Calu3 (cell line): ENCODE data around the gene ZEB2. TPM values are rescaled to one million over a fixed set of nuclear protein-coding genes. Genes with fewer than 3 reads are reported as not detected.

Experiments
- BruUV-seq: library from RNA; stranded (reverse); fragments of 400-500 nt; replicated peaks from 2 replicates; lab custom pipeline; 2021; lab: Mats Ljungman, UMichigan
- CTCF ChIA-PET: fragments of 300-600 bp; sonication (Branson Sonifier 250); formaldehyde crosslinking; loops from one replicate; lab custom pipeline; 2022; ENCODE audit warnings: antibody characterized with exemption; lab: Charles Lee
- DNase-seq: peaks from one replicate; pipeline ENCODE4 v3.0.0; 2022
- H3K27ac Mint-ChIP-seq: one replicate; pipeline ENCODE4 v1.8.0; 2022; ENCODE audit warnings: mixed read lengths; ENCODE audit not compliant: unreplicated experiment
- H3K27me3 Mint-ChIP-seq: one replicate; pipeline ENCODE4 v1.8.0; 2022; ENCODE audit warnings: mixed read lengths; ENCODE audit not compliant: unreplicated experiment
- H3K36me3 Mint-ChIP-seq: one replicate; pipeline ENCODE4 v1.8.0; 2022; ENCODE audit warnings: mild to moderate bottlenecking, moderate library complexity, mixed read lengths; ENCODE audit not compliant: insufficient read depth, unreplicated experiment
- H3K4me1 Mint-ChIP-seq: one replicate; pipeline ENCODE4 v1.8.0; 2022; ENCODE audit warnings: mild to moderate bottlenecking, low read depth, mixed read lengths; ENCODE audit not compliant: unreplicated experiment
- H3K4me3 Mint-ChIP-seq: one replicate; pipeline ENCODE4 v1.8.0; 2022; ENCODE audit warnings: mild to moderate bottlenecking, low read depth, moderate library complexity, mixed read lengths; ENCODE audit not compliant: unreplicated experiment
- H3K9me3 Mint-ChIP-seq: one replicate; pipeline ENCODE4 v1.8.0; 2022; ENCODE audit warnings: low read depth, mixed read lengths; ENCODE audit not compliant: unreplicated experiment
- intact Hi-C: fragments of 100-400 bp; cut with micrococcal nuclease; formaldehyde crosslinking; loops from one replicate; pipeline ENCODE4 v1.10.0; 2022; ENCODE audit not compliant: unreplicated experiment
- total RNA-seq: library from RNA; stranded (reverse); gene quantifications from 2 replicates; pipeline ENCODE4 v1.2.3, GENCODE V29; 2022
- TF ChIP-seq, protein P1 (sequence below): fragments of 200-600 bp; IDR thresholded peaks from one replicate; pipeline ENCODE4 v1.8.0; 2022; ENCODE audit warnings: antibody characterized with exemption; ENCODE audit not compliant: unreplicated experiment

ZEB2 gene
- total RNA-seq, 1 experiment from 2014 or later, result 0.97 TPM

DNA sequence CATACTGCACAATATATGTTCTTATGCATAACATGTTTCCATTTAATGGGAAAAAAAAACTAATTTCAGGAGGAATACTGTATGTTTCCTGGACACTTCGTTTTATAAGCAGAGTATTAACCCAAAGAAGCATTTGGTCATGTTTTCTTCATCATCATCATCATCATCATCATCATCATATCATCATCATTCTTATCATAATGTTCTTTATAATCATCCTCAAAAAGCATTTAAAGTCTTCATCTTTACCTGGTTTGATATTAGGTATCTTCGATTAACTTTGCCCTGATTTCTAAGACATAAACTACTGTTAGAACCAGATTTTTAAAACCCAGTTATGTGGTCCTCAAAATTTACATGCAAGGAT is 47.9 kb downstream of the ZEB2 start:
- TF ChIP-seq, protein P1, sequence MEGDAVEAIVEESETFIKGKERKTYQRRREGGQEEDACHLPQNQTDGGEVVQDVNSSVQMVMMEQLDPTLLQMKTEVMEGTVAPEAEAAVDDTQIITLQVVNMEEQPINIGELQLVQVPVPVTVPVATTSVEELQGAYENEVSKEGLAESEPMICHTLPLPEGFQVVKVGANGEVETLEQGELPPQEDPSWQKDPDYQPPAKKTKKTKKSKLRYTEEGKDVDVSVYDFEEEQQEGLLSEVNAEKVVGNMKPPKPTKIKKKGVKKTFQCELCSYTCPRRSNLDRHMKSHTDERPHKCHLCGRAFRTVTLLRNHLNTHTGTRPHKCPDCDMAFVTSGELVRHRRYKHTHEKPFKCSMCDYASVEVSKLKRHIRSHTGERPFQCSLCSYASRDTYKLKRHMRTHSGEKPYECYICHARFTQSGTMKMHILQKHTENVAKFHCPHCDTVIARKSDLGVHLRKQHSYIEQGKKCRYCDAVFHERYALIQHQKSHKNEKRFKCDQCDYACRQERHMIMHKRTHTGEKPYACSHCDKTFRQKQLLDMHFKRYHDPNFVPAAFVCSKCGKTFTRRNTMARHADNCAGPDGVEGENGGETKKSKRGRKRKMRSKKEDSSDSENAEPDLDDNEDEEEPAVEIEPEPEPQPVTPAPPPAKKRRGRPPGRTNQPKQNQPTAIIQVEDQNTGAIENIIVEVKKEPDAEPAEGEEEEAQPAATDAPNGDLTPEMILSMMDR, result no peak
- no peaks in the 10 kb centered on the region for H3K9me3 Mint-ChIP-seq
- H3K27ac Mint-ChIP-seq, result no peak overlapping the region
- no peak overlapping the region for H3K4me3 Mint-ChIP-seq
- DNase-seq, result no peak
- H3K27me3 Mint-ChIP-seq, result no peaks in the 10 kb centered on the region
- BruUV-seq, result no TSS peak
- H3K36me3 Mint-ChIP-seq, result no peaks in the 10 kb centered on the region
- intact Hi-C loops, result no loop called here
- no peaks in the 10 kb centered on the region for H3K4me1 Mint-ChIP-seq
- CTCF ChIA-PET, result no interaction called here

DNA sequence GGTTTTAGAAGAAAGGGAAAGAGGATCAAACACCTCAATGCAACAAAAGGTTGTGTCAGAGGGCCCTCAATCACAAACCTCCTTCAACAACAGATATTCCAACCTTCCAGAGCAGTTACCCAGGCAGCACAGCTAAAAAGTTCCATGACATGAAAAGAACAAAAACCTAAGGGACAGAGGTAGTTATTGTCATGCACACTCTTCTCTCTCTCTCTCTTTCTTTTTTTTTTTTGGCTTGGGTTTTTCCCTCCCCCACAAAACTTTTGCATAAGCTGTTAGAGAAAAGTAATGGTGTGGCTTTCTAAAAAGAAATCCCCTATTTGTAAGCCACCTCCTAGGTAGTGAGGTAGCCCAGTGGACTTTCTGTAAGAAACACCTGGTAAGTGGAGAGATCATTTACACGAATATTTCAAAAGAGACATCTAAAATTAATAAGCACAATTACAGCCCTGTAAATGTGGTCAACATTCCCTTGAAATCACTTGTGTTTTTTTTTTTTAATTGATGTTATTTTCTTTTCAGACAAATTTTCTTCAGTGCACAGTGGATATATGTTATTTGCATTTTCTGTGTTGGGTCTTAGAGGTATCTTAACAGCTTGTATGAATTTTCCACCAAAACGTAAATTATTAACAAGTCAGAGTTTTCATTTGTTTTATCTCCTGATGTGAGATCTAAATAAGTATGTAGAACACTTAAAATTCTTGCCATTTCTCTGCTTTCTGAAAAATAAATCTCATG is 48.4 kb downstream of the ZEB2 start:
- no peak for DNase-seq
- CTCF ChIA-PET, result no interaction called here
- H3K36me3 Mint-ChIP-seq, result no peaks in the 10 kb centered on the region
- TF ChIP-seq, protein P1, result no peak
- no peak overlapping the region for H3K4me3 Mint-ChIP-seq
- H3K9me3 Mint-ChIP-seq, result no peaks in the 10 kb centered on the region
- H3K27me3 Mint-ChIP-seq, result no peaks in the 10 kb centered on the region
- H3K4me1 Mint-ChIP-seq, result no peaks in the 10 kb centered on the region
- no TSS peak for BruUV-seq
- intact Hi-C loops, result no loop called here
- H3K27ac Mint-ChIP-seq, result no peak overlapping the region

DNA sequence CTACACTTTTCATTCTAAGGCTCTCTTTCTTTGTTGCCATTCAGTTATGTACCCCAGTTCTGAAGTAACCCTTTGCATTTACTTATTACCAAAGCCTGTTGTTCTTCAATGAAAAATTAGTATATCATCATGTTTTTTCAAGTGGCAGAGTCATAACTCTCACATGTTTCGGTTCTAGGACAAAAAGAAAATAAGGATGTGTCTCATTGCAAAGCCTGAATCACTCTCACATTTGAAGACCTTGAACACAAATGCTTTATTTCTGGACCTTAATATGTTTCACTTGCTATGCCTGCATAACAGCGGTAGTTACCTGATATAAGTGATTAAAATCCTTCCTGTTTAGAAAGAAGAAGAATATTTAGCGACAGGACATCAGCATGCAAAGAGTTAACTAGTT is 49.1 kb downstream of the ZEB2 start:
- no peaks in the 10 kb centered on the region for H3K9me3 Mint-ChIP-seq
- no TSS peak for BruUV-seq
- no peak overlapping the region for H3K4me3 Mint-ChIP-seq
- TF ChIP-seq, protein P1, result no peak
- no peak for DNase-seq
- intact Hi-C loops, result no loop called here
- no peaks in the 10 kb centered on the region for H3K4me1 Mint-ChIP-seq
- H3K27ac Mint-ChIP-seq, result no peak overlapping the region
- H3K36me3 Mint-ChIP-seq, result no peaks in the 10 kb centered on the region
- CTCF ChIA-PET, result no interaction called here
- no peaks in the 10 kb centered on the region for H3K27me3 Mint-ChIP-seq

DNA sequence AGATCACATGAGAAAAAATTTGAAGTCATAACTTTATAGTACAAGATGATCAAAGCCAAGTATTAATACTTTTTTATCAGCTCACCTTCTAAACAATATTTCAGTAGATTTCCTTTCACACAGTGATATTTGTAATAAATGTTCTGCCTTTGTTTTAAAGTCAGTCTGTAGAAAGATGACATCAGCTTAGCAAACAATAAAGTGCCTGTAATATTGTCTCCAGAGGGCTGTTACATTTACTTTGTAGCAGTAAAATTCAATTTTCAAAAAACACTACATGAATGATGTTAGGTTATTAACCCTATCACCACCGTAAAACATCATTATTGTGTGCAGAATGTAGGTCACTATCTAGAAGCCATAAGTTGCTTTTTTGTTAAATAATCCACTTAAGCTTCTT is 49.6 kb downstream of the ZEB2 start:
- no peaks in the 10 kb centered on the region for H3K27me3 Mint-ChIP-seq
- CTCF ChIA-PET, result no interaction called here
- no peaks in the 10 kb centered on the region for H3K9me3 Mint-ChIP-seq
- no peaks in the 10 kb centered on the region for H3K4me1 Mint-ChIP-seq
- no peaks in the 10 kb centered on the region for H3K36me3 Mint-ChIP-seq
- H3K27ac Mint-ChIP-seq, result no peak overlapping the region
- H3K4me3 Mint-ChIP-seq, result no peak overlapping the region
- no TSS peak for BruUV-seq
- intact Hi-C loops, result no loop called here
- no peak for DNase-seq
- TF ChIP-seq, protein P1, result no peak
